Lower lobe of right lung (tissue), 2 donors: Measurements from ENCODE around the gene GPR161. TPM values are rescaled to one million over a fixed set of nuclear protein-coding genes. Genes with fewer than 3 reads are reported as not detected.

Source experiments
- ATAC-seq, 2 donors: fragments of 200-7000 bp; cut with Tn5 transposase; one replicate each; pipeline ENCODE4 v1.9.1; 2020 to 2022; ENCODE audit warnings: mild to moderate bottlenecking in 2 of 2, moderate library complexity in 2 of 2
- DNase-seq: peaks from one replicate; pipeline ENCODE4 v3.0.0-alpha.2; 2020
- H3K27ac ChIP-seq: fragments of 200-600 bp; one replicate; pipeline ENCODE4 v1.8.0; 2022
- H3K27me3 ChIP-seq: fragments of 200-600 bp; one replicate; pipeline ENCODE4 v1.8.0; 2022; ENCODE audit warnings: low read depth
- H3K36me3 ChIP-seq: fragments of 200-600 bp; one replicate; pipeline ENCODE4 v1.8.0; 2022; ENCODE audit warnings: mild to moderate bottlenecking
- H3K4me1 ChIP-seq: fragments of 200-600 bp; one replicate; pipeline ENCODE4 v1.8.0; 2022
- H3K4me3 ChIP-seq: fragments of 200-600 bp; one replicate; pipeline ENCODE4 v1.8.0; 2022; ENCODE audit warnings: mild to moderate bottlenecking
- H3K9me3 ChIP-seq: fragments of 200-600 bp; one replicate; pipeline ENCODE4 v1.8.0; 2022
- CTCF ChIP-seq: fragments of 200-600 bp; IDR thresholded peaks from one replicate; pipeline ENCODE4 v1.8.0; 2022; ENCODE audit warnings: antibody characterized with exemption, mild to moderate bottlenecking
- intact Hi-C: fragments of 100-400 bp; cut with DNase I; formaldehyde crosslinking; loops from one replicate; pipeline ENCODE4 v1.11.0; 2022
- total RNA-seq: library from RNA; stranded (reverse); fragmentation: NEBNext Ultra II Directional; extraction: Animal tissue kit (Norgen Biotek cat#: 25700); gene quantifications from one replicate; pipeline ENCODE4 v1.2.1, GENCODE V29; 2021
- donor health status: DM: no; HTN: yes; CAD: no; lungs with severe emphysema.

GPR161 gene
- total RNA-seq, 1 donor from 2014 or later: 9.6 TPM

GRCh38 chr1:168127503-168127902, 9.2 kb downstream of the GPR161 start:
- DNase-seq (no peak), ATAC-seq (no peak)
- Histone ChIP-seq H3K27ac (no peak overlapping the region), H3K9me3 (no peaks in the 10 kb centered on the region), H3K4me1 (no peaks in the 10 kb centered on the region), H3K36me3 (no peaks in the 10 kb centered on the region), H3K4me3 (no peak overlapping the region), H3K27me3 (no peaks in the 10 kb centered on the region)
- TF ChIP-seq CTCF: no peak
- intact Hi-C loops: no loop called here

GRCh38 chr1:168125051-168125450, 11.7 kb downstream of the GPR161 start:
- no peak overlapping the region for H3K27ac ChIP-seq
- ATAC-seq: no peak
- no peak for TF ChIP-seq CTCF
- no peaks in the 10 kb centered on the region for H3K4me1 ChIP-seq
- DNase-seq: no peak
- no peaks in the 10 kb centered on the region for H3K27me3 ChIP-seq
- H3K36me3 ChIP-seq: no peaks in the 10 kb centered on the region
- H3K9me3 ChIP-seq: no peaks in the 10 kb centered on the region
- H3K4me3 ChIP-seq: no peak overlapping the region
- intact Hi-C loops: no loop called here

GRCh38 chr1:168121401-168122011, 15.2 kb downstream of the GPR161 start:
- ATAC-seq: peak; percentile 55 to 61
- intact Hi-C loops: no loop called here
- Histone ChIP-seq H3K9me3 (no peaks in the 10 kb centered on the region), H3K4me1 (no peaks in the 10 kb centered on the region), H3K27ac (no peak overlapping the region), H3K36me3 (no peaks in the 10 kb centered on the region), H3K4me3 (no peak overlapping the region), H3K27me3 (no peaks in the 10 kb centered on the region)
- no peak for DNase-seq
- no peak for TF ChIP-seq CTCF

GRCh38 chr1:168119750-168120149, 17.0 kb downstream of the GPR161 start:
- H3K9me3 ChIP-seq: no peaks in the 10 kb centered on the region
- no peaks in the 10 kb centered on the region for H3K36me3 ChIP-seq
- ATAC-seq: no peak
- no peak overlapping the region for H3K27ac ChIP-seq
- no peak for TF ChIP-seq CTCF
- H3K27me3 ChIP-seq: no peaks in the 10 kb centered on the region
- no peak overlapping the region for H3K4me3 ChIP-seq
- no peak for DNase-seq
- H3K4me1 ChIP-seq: no peaks in the 10 kb centered on the region
- intact Hi-C loops: no loop called here

DNA sequence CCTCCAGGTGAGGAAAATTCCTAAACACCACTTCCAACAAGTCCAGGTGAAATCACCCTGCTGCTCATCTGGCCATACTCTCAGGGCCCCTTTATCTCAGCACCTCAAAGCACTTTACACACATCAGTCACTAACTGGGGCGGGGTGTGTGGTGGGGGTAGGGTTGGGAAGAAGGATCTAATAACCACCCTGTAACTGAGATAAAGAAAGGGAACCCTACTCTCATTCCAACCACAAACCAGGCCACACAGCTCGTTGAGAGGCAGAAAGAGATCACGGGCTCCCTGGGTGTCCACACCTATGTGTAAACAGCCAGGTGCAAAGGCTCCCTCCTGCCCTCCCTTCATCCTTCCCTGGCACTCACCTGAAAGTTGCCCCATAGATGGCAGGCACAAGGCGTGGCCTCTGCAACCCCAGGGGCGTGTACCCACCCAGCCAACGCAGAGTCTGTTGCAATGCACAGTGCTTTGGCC, 20.4 kb downstream of the GPR161 start:
- Histone ChIP-seq H3K9me3 (no peaks in the 10 kb centered on the region), H3K27ac (no peak overlapping the region), H3K4me1 (no peaks in the 10 kb centered on the region), H3K27me3 (no peaks in the 10 kb centered on the region), H3K4me3 (no peak overlapping the region), H3K36me3 (no peaks in the 10 kb centered on the region)
- intact Hi-C loops: no loop called here
- ATAC-seq (peak; percentile 69 to 88), DNase-seq (peak; percentile 60)
- no peak for TF ChIP-seq CTCF
